Lower leg skin (tissue), 4 donors: ENCODE measurements around the gene WDR6. TPM values are rescaled to one million over a fixed set of nuclear protein-coding genes. Genes with fewer than 3 reads are reported as not detected.

ENCODE experiments used
- DNase-seq, 2 donors: peaks; one replicate each; pipeline ENCODE4 v3.0.0-alpha.2; 2019; ENCODE audit warnings: low spot score in 2 of 2
- H3K4me3 ChIP-seq: fragments of 200-600 bp; sonication (generic); 2 replicates; pipeline ENCODE4 v1.5.1; 2017; ENCODE audit warnings: mild to moderate bottlenecking, low read depth; ENCODE audit not compliant: poor library complexity, severe bottlenecking
- POLR2A ChIP-seq, 2 donors: fragments of 450-650 bp; IDR thresholded peaks; one replicate each; pipeline ENCODE4 v1.6.1; 2016 to 2017; ENCODE audit warnings: antibody characterized with exemption in 2 of 2, mild to moderate bottlenecking in 1 of 2, moderate library complexity in 1 of 2
- WGBS, 2 donors: methylation state at CpG; one replicate each; pipeline ENCODE4 v1.1.5; 2018; 5-methylcytosine and 5-hydroxymethylcytosine counted together
- intact Hi-C: fragments of 100-400 bp; cut with DNase I; formaldehyde crosslinking; loops from one replicate; pipeline ENCODE4 v1.15.0; 2023; ENCODE audit warnings: low total_unique reads
- total RNA-seq, 4 donors: library from RNA; depleted of rRNA; stranded (reverse); fragments of >200 nt; gene quantifications; one replicate each; pipeline ENCODE4 v1.1.0, GENCODE V29; 2016
- TF ChIP-seq, protein P1 (sequence below), 3 donors: fragments of 450-650 bp; IDR thresholded peaks; one replicate each; pipeline ENCODE4 v1.5.1; 2016; ENCODE audit warnings: antibody characterized with exemption in 3 of 3, mild to moderate bottlenecking in 3 of 3, moderate library complexity in 2 of 3

The WDR6 gene
- total RNA-seq, 4 donors from 2014 or later, result 39.5 to 86.9 (median 49.8) TPM

- intact Hi-C loops, result no loop called here
- 86 to 88% methylated on average over 2 of the region's 2 CpGs for WGBS, 2 donors
- no peak for DNase-seq
- TF ChIP-seq, protein P1, sequence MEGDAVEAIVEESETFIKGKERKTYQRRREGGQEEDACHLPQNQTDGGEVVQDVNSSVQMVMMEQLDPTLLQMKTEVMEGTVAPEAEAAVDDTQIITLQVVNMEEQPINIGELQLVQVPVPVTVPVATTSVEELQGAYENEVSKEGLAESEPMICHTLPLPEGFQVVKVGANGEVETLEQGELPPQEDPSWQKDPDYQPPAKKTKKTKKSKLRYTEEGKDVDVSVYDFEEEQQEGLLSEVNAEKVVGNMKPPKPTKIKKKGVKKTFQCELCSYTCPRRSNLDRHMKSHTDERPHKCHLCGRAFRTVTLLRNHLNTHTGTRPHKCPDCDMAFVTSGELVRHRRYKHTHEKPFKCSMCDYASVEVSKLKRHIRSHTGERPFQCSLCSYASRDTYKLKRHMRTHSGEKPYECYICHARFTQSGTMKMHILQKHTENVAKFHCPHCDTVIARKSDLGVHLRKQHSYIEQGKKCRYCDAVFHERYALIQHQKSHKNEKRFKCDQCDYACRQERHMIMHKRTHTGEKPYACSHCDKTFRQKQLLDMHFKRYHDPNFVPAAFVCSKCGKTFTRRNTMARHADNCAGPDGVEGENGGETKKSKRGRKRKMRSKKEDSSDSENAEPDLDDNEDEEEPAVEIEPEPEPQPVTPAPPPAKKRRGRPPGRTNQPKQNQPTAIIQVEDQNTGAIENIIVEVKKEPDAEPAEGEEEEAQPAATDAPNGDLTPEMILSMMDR (IDR thresholded peaks at IDR 0.05), result no peak
- TF ChIP-seq POLR2A (IDR thresholded peaks at IDR 0.05), result no peak
- H3K4me3 ChIP-seq, result no peak overlapping the region
These were observed 27.5 kb downstream of the WDR6 start for GRCh38 chr3:49034650-49035049.

DNA sequence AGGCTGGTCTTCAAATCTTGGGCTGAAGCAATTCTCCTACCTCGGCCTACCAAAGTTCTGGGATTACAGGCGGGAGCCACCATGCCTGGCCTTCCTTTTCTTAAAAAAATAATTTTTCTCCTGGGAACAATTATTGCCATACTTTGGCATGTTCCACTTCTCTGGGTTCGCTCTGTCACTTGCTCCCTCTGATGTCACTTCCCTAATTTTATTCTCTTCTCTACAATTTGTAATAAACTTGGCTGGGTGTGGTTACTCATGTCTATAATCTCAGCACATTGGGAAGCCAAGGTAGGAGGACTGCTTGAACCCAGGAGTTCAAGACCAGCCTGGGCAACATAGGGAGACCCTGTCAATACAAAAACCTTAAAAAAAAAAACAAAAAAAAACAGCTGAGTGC is 28.1 kb downstream of the WDR6 start:
- 90% methylated on average over 3 of the region's 3 CpGs for WGBS, 2 donors
- intact Hi-C loops, result no loop called here
- no peak for TF ChIP-seq POLR2A (IDR thresholded peaks at IDR 0.05)
- TF ChIP-seq, protein P1 (IDR thresholded peaks at IDR 0.05), result no peak
- no peak overlapping the region for H3K4me3 ChIP-seq
- no peak for DNase-seq

DNA sequence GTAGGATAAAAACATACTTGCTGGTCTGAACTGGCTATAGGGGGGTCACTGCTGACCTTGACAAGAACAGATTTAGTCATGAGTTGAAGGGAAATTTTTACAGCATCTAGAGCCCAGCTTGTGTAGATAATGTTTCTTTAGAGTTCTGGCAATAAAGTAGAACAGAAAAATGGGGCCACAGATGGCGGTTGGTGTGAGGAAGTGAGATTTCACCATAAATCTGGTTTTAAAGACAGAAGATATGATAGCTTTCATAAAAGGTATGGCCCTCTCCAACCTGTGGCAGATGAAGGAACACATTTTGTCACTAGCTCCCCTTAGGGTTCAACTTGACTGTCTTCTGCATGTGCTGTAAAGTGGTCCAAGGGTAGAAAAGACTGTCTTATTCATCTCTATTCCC is 46.4 kb downstream of the WDR6 start:
- 93 to 94% methylated on average over 1 of the region's 1 CpG for WGBS, 2 donors
- no peak for DNase-seq
- TF ChIP-seq, protein P1 (IDR thresholded peaks at IDR 0.05), result no peak
- no peak for TF ChIP-seq POLR2A (IDR thresholded peaks at IDR 0.05)
- intact Hi-C loops, result no loop called here
- H3K4me3 ChIP-seq, result no peak overlapping the region

- 96 to 97% methylated on average over 2 of the region's 2 CpGs for WGBS, 2 donors
- DNase-seq, result no peak
- TF ChIP-seq POLR2A (IDR thresholded peaks at IDR 0.05), result no peak
- TF ChIP-seq, protein P1 (IDR thresholded peaks at IDR 0.05), result no peak
- no peak overlapping the region for H3K4me3 ChIP-seq
- intact Hi-C loops, result no loop called here
These were observed 47.2 kb downstream of the WDR6 start for GRCh38 chr3:49054344-49054862.

DNA sequence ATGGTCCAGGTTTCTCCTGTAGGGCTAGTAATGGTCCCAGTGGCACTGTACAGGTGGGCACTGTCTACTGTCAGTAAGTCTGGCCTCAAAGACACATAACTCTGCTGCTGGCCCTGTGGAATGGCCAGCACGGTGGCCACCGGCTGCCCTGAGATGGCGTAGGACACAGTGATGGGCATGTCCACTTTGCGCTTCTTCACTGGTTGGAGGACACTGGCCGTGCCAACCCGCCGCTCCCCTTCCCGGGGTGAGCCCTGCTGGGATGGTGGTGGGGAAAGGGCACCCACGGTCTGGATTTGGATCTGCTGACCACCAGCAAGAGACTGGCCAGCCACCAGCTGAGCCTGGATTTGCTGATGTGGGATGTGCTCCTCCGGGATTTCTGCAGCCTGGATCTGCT is 50.1 kb downstream of the WDR6 start:
- intact Hi-C loops, result no loop called here
- 98 to 100% methylated on average over 5 to 9 of the region's 10 CpGs for WGBS, 2 donors

More for the DNA sequence above, 50.1 kb downstream of the WDR6 start:
- no peak for TF ChIP-seq POLR2A (IDR thresholded peaks at IDR 0.05)
- TF ChIP-seq, protein P1 (IDR thresholded peaks at IDR 0.05), result no peak
- H3K4me3 ChIP-seq, result no peak overlapping the region
- DNase-seq, result no peak
